Measurements from ENCODE around the gene MCC. TPM values are rescaled to one million over a fixed set of nuclear protein-coding genes. Genes with fewer than 3 reads are reported as not detected.

Gene MCC
- total RNA-seq, 4 donors from 2014 or later = 17.0 to 24.8 (median 21.0) TPM

- no peaks in the 10 kb centered on the region for H3K27me3 ChIP-seq
- H3K9me3 ChIP-seq = no peaks in the 10 kb centered on the region
- peaks cover 4 to 26% (median 20%) of the 10 kb centered on the region in 4 donors for H3K4me1 ChIP-seq
- intact Hi-C loops (cut with DNase I) = no loop called here
- H3K36me3 ChIP-seq = peaks cover 0 to 3% (median 0%) of the 10 kb centered on the region in 4 donors
- TF ChIP-seq EP300 (IDR thresholded peaks at IDR 0.05) (no peak), POLR2AphosphoS5 (IDR thresholded peaks at IDR 0.05) (no peak), CTCF (IDR thresholded peaks at IDR 0.05) (no peak), POLR2A (IDR thresholded peaks at IDR 0.05; ENCODE audit: low read depth) (no peak)
- DNase-seq (ENCODE audit: extremely low spot score) = no peak
- no peak overlapping the region for H3K27ac ChIP-seq (replicated peaks in 1 of 4)
- WGBS = 82% methylated on average over 2 of the region's 2 CpGs
- no peak overlapping the region for H3K4me3 ChIP-seq
Measured at GRCh38 chr5:113524927-113525326, 36.7 kb upstream of the MCC start.

GRCh38 chr5:113523168-113523567 lies 34.9 kb upstream of the MCC start:
- Histone ChIP-seq H3K27me3 (no peaks in the 10 kb centered on the region), H3K9me3 (no peaks in the 10 kb centered on the region), H3K4me1 (peaks cover 6 to 25% (median 21%) of the 10 kb centered on the region in 4 donors), H3K4me3 (no peak overlapping the region), H3K36me3 (peaks cover 0 to 12% (median under 1%) of the 10 kb centered on the region in 4 donors), H3K27ac (replicated peaks in 1 of 4) (no peak overlapping the region)
- 84% methylated on average over 2 of the region's 2 CpGs for WGBS
- intact Hi-C loops (cut with DNase I) = no loop called here
- no peak for DNase-seq (ENCODE audit: extremely low spot score)
- no peak for TF ChIP-seq CTCF (IDR thresholded peaks at IDR 0.05)
- TF ChIP-seq POLR2A (IDR thresholded peaks at IDR 0.05; ENCODE audit: low read depth) = no peak
- no peak for TF ChIP-seq EP300 (IDR thresholded peaks at IDR 0.05)
- TF ChIP-seq POLR2AphosphoS5 (IDR thresholded peaks at IDR 0.05) = no peak

GRCh38 chr5:113520899-113521298 lies 32.6 kb upstream of the MCC start:
- Histone ChIP-seq H3K27ac (replicated peaks in 1 of 4) (no peak overlapping the region), H3K9me3 (no peaks in the 10 kb centered on the region), H3K36me3 (peaks cover 0 to 16% (median 6%) of the 10 kb centered on the region in 4 donors), H3K4me3 (no peak overlapping the region), H3K4me1 (peaks cover 7 to 33% (median 32%) of the 10 kb centered on the region in 4 donors), H3K27me3 (no peaks in the 10 kb centered on the region)
- DNase-seq (ENCODE audit: extremely low spot score) = no peak
- intact Hi-C loops (cut with DNase I) = no loop called here
- TF ChIP-seq POLR2A (IDR thresholded peaks at IDR 0.05; ENCODE audit: low read depth) = no peak
- TF ChIP-seq EP300 (IDR thresholded peaks at IDR 0.05) = no peak
- TF ChIP-seq POLR2AphosphoS5 (IDR thresholded peaks at IDR 0.05) = no peak
- no peak for TF ChIP-seq CTCF (IDR thresholded peaks at IDR 0.05)

GRCh38 chr5:113520429-113520828 lies 32.2 kb upstream of the MCC start:
- no peak overlapping the region for H3K4me3 ChIP-seq
- H3K27ac ChIP-seq (replicated peaks in 1 of 4) = no peak overlapping the region
- peaks cover 12 to 38% (median 36%) of the 10 kb centered on the region in 4 donors for H3K4me1 ChIP-seq
- DNase-seq (ENCODE audit: extremely low spot score) = no peak
- H3K9me3 ChIP-seq = no peaks in the 10 kb centered on the region
- H3K27me3 ChIP-seq = no peaks in the 10 kb centered on the region
- intact Hi-C loops (cut with DNase I) = no loop called here
- peaks cover 0 to 19% (median 6%) of the 10 kb centered on the region in 4 donors for H3K36me3 ChIP-seq
- TF ChIP-seq POLR2AphosphoS5 (IDR thresholded peaks at IDR 0.05) (no peak), EP300 (IDR thresholded peaks at IDR 0.05) (no peak), CTCF (IDR thresholded peaks at IDR 0.05) (no peak), POLR2A (IDR thresholded peaks at IDR 0.05; ENCODE audit: low read depth) (no peak)

GRCh38 chr5:113519412-113519811 lies 31.2 kb upstream of the MCC start:
- Histone ChIP-seq H3K27ac (replicated peaks in 1 of 4) (no peak overlapping the region), H3K27me3 (no peaks in the 10 kb centered on the region), H3K4me3 (no peak overlapping the region), H3K36me3 (peaks cover 0 to 19% (median 6%) of the 10 kb centered on the region in 4 donors), H3K4me1 (peaks cover 13 to 48% (median 40%) of the 10 kb centered on the region in 4 donors), H3K9me3 (no peaks in the 10 kb centered on the region)
- DNase-seq (ENCODE audit: extremely low spot score) = no peak
- no peak for TF ChIP-seq EP300 (IDR thresholded peaks at IDR 0.05)
- TF ChIP-seq CTCF (IDR thresholded peaks at IDR 0.05) = no peak
- 85% methylated on average over 2 of the region's 2 CpGs for WGBS
- intact Hi-C loops (cut with DNase I) = no loop called here
